ENCODE results near the gene EPB41L4A. TPM values are rescaled to one million over a fixed set of nuclear protein-coding genes. Genes with fewer than 3 reads are reported as not detected.

EPB41L4A gene
- total RNA-seq, 1 donor from 2014 or later = not detected

DNA sequence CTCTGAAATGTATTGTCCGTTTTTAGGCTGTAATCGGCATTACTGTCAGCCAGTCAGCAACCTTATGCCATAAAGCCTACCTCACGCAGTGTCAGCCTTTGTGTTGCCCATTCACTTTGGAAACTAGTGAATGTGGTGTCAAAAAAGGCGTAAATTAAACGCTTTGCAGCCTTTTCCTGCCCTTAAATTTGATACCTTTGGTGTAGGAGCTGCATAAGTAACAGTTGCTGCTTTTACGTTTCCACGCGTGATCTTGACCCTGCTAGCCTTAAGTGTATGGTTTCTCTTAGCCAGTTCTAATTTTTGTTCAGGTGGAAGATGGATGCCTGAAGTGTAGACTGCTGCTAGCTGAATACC lies 257.7 kb downstream of the EPB41L4A start:
- Mint-ChIP-seq H3K27ac (peak overlapping the region; percentile 87), H3K4me1 (ENCODE audit: low read depth) (peaks cover 30% of the 10 kb centered on the region), H3K4me3 (peak overlapping the region; percentile 93), H3K27me3 (ENCODE audit: insufficient read depth) (peaks cover 3% of the 10 kb centered on the region), H3K9me3 (no peaks in the 10 kb centered on the region), H3K36me3 (ENCODE audit: low read depth) (peaks cover 34% of the 10 kb centered on the region)
- intact Hi-C loops (cut with micrococcal nuclease) = loop anchor here (2.0 to 10.0 kb wide), 9 partner anchors 424 to 1424 kb away; partner anchors contain the start of genes DCP2, REEP5, SLC25A46 and SRP19
- DNase-seq (ENCODE audit: low spot score) = no peak

DNA sequence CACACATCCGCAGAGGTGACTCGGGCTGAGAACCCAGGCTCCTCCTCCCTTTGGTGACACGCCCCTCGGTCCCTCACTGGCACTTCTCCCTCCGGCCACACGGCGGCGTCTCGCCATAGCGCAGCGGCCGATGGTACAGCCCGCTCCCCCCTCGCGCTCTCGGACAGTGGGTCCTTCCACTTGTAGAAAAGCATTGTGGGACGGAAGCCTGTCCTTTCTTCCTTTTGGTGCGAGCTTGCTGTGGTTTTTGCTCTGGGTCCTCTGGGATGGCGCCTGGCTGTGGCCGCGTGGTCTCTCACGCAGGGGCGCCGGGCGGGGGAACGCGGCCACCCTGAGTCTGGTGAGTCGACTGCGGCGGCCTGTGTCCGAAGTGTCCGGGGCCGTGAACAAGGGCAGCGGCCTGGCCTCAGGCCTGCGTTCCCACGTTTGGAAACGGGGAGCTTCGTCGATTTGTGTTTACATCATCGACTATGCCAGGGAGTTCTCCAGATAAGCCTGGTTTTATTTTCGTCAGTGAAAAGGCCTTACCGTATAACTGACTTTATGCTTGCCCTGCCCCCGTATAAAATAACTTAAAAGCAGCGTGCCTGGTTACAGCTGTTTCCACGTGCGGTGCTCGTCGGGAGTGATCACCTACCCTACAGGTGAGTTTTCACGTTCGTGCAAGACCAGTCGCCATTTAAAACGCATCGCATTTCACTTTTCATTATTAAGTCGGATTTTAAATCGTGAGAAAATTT lies 258.3 kb downstream of the EPB41L4A start:
- peaks cover 30% of the 10 kb centered on the region for H3K4me1 Mint-ChIP-seq (ENCODE audit: low read depth)
- no peaks in the 10 kb centered on the region for H3K9me3 Mint-ChIP-seq
- H3K4me3 Mint-ChIP-seq = peak overlapping the region; percentile 93
- DNase-seq (ENCODE audit: low spot score) = peak; percentile 89
- H3K27me3 Mint-ChIP-seq (ENCODE audit: insufficient read depth) = peaks cover 3% of the 10 kb centered on the region
- peaks cover 30% of the 10 kb centered on the region for H3K36me3 Mint-ChIP-seq (ENCODE audit: low read depth)
- intact Hi-C loops (cut with micrococcal nuclease) = loop anchor here (1.0 to 10.0 kb wide), 12 partner anchors 404 to 1424 kb away; partner anchors contain the start of genes DCP2, NREP, REEP5 and SLC25A46
- H3K27ac Mint-ChIP-seq = peak overlapping the region; percentile 87

DNA sequence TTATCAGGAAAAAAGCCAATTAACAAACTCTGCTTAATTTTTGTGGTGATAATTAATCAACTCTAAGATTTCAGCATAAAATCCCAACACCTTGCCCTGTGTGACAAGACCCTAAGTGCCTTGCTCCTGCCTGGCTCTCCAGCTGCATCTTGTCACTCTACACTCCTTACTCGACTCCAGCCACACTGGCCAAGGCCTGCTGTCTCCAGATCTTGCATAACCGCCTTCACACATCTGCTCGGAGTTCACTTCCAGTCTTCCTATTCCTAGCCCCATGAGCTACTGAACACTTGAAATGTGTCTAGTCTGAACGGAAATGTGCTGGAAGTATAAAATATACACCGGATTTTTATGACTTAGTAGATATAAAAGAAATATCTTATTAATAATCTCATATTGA lies 259.6 kb downstream of the EPB41L4A start:
- Mint-ChIP-seq H3K27me3 (ENCODE audit: insufficient read depth) (peaks cover 3% of the 10 kb centered on the region), H3K4me3 (no peak overlapping the region), H3K36me3 (ENCODE audit: low read depth) (peaks cover 25% of the 10 kb centered on the region), H3K27ac (no peak overlapping the region), H3K9me3 (no peaks in the 10 kb centered on the region), H3K4me1 (ENCODE audit: low read depth) (peaks cover 36% of the 10 kb centered on the region)
- intact Hi-C loops (cut with micrococcal nuclease) = loop anchor here (10.0 kb wide), 1 partner anchor 935 kb away; the partner anchor contains the start of gene CAMK4
- no peak for DNase-seq (ENCODE audit: low spot score)

DNA sequence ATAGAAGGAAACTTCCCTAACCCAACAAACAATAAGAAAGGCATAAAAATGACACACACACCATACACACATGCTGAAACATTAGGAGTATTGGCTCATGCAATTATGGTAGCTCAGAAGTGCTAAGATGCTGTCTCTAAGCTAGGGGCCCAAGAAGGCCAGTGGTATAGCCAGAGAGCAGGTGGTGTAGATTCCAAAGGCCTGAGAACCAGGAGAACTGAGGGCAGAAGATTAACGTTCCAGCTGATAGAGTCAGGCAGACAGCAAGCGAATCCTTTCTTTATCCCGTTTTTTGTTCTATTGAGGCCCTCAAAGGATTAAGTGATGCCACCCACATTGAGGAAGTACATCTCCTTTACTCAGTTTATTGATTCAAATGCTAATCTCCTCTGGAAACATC lies 262.9 kb downstream of the EPB41L4A start:
- no peak for DNase-seq (ENCODE audit: low spot score)

DNA sequence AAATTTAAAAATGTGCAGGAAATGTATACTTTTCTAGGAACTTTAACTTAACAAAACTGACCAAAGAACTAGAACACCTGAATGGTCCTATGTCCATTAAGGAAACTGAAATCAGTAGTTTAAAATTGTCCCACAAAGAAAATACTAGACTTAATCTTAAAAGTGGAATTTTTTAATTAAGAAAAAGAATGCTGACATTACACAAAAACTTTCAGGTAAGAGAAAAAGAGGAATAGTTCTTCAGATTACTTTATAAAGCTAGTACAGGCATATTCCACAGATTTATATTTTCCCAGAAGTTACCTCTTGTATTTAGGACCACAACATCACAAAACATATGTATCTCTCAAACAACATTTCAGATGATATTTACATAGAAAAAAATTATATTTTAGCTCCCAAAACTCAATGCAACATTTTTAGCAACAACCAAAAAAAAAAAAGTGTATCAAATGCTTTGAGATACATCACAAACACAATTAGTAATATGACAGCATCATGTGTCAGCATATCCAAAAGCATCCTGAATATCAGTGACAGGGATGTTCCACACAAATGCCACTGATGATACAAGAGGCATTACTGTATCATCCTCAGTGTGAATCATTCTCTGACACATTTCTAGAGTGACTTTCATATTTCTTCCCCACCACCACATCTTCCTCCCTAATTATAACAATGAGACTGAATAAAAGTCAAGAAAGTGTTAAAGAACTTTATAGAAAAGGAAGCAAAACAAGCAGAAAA lies 264.0 kb downstream of the EPB41L4A start:
- Mint-ChIP-seq H3K4me3 (no peak overlapping the region), H3K9me3 (no peaks in the 10 kb centered on the region), H3K36me3 (ENCODE audit: low read depth) (no peaks in the 10 kb centered on the region), H3K27ac (peak overlapping the region; percentile 31), H3K4me1 (ENCODE audit: low read depth) (peaks cover 6% of the 10 kb centered on the region), H3K27me3 (ENCODE audit: insufficient read depth) (peaks cover 11% of the 10 kb centered on the region)
- DNase-seq (ENCODE audit: low spot score) = no peak
- intact Hi-C loops (cut with micrococcal nuclease) = loop anchor here (1.0 to 10.0 kb wide), 2 partner anchors 642 to 930 kb away; partner anchors contain the start of gene CAMK4

More for the DNA sequence above, 262.9 kb downstream of the EPB41L4A start:
- Mint-ChIP-seq H3K27ac (no peak overlapping the region), H3K4me3 (no peak overlapping the region), H3K9me3 (no peaks in the 10 kb centered on the region), H3K4me1 (ENCODE audit: low read depth) (peaks cover 11% of the 10 kb centered on the region), H3K36me3 (ENCODE audit: low read depth) (no peaks in the 10 kb centered on the region), H3K27me3 (ENCODE audit: insufficient read depth) (peaks cover 8% of the 10 kb centered on the region)
- intact Hi-C loops (cut with micrococcal nuclease) = loop anchor here (10.0 kb wide), 1 partner anchor 931 kb away; the partner anchor contains the start of gene CAMK4

DNA sequence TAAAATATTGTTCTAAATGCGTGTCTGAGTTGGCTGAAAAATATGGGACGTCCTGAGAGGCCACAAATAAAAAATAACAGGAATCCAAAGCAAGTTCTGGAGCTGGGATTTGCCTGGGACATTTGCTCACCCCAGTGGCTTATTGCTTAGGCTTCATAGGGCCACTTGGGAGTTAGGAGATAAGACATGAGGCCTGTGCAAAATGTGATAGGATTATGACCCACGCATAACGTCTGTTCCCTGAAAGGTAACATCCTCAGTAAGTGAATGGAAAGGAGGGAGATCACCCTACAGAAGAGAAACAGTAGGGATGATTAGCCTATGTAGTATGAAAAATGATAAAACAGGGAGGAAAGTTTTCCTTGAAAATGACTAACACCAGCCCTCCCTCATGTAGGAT lies 269.4 kb downstream of the EPB41L4A start:
- Mint-ChIP-seq H3K4me1 (ENCODE audit: low read depth) (no peaks in the 10 kb centered on the region), H3K4me3 (no peak overlapping the region), H3K36me3 (ENCODE audit: low read depth) (no peaks in the 10 kb centered on the region), H3K9me3 (no peaks in the 10 kb centered on the region), H3K27me3 (ENCODE audit: insufficient read depth) (peaks cover 7% of the 10 kb centered on the region), H3K27ac (no peak overlapping the region)
- intact Hi-C loops (cut with micrococcal nuclease) = loop anchor here (10.0 kb wide), 1 partner anchor 925 kb away; the partner anchor contains the start of gene CAMK4
- no peak for DNase-seq (ENCODE audit: low spot score)

DNA sequence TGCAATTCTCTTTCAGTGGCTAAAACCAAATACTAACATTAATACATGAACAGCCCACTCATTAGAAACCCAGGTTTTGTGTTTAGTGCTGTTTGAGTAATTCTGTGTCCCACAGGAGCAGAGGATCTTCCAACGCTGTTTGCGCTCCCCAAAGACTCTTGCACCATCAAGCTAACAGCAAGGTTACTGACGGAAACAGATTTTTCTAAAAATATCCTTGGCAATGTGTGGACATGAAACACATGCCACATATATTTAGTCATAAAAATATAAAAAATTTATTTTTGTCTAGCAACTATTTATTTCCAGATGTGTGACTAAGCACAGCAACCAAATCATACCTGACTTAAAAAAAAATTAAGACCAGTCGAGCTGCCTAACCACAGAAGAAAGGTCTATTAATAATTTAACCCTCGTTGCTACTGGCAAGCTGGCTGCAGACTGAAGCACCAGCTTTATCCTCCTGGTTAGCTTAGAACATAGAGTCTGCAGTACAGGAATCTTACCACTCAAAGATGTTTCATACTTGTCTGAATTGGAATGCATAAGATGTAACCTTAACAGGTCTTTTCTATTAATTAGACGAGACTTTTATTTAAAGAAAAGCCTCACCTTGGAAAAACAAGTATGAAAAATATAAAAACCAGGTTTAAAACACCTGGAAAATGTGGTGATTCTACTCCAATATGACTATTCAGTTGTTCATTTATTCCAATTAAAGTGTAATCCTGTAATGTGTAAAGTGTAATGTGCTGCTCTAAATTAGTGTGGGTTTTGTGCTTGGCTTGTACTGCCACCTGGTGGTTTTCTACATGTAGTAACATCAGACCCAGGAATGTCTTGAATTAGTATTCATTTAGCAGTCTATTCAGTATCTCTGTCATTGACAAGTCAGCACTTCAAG lies 272.5 kb downstream of the EPB41L4A start:
- Mint-ChIP-seq H3K27me3 (ENCODE audit: insufficient read depth) (peaks cover 6% of the 10 kb centered on the region), H3K27ac (no peak overlapping the region), H3K36me3 (ENCODE audit: low read depth) (no peaks in the 10 kb centered on the region), H3K4me1 (ENCODE audit: low read depth) (no peaks in the 10 kb centered on the region), H3K9me3 (no peaks in the 10 kb centered on the region), H3K4me3 (no peak overlapping the region)
- peak; percentile 30 for DNase-seq (ENCODE audit: low spot score)
- intact Hi-C loops (cut with micrococcal nuclease) = loop anchor here (1.0 to 2.0 kb wide), 5 partner anchors 460 to 988 kb away; no protein-coding TSS in a partner anchor

DNA sequence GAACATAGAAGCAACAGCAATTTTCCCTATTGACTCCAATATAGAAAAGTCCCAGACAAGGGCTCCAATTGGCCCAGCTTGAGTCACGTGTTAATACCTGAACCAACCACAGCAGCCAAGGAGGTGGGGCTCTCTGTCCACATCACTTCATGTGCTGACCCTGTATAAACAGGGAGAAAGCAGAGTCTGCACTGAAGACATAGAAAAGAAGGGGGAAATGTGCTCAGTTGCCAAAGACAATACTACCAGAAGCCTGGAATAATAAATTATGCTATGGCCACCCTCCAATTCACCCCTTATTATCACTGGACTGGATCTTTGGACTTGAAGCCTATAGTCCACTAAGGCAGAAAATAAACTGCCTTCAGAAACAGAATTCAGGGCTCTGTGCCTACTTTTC lies 275.4 kb downstream of the EPB41L4A start:
- intact Hi-C loops (cut with micrococcal nuclease) = no loop called here
- H3K4me3 Mint-ChIP-seq = no peak overlapping the region
- no peaks in the 10 kb centered on the region for H3K4me1 Mint-ChIP-seq (ENCODE audit: low read depth)
- no peak overlapping the region for H3K27ac Mint-ChIP-seq
- no peak for DNase-seq (ENCODE audit: low spot score)
- peaks cover 6% of the 10 kb centered on the region for H3K27me3 Mint-ChIP-seq (ENCODE audit: insufficient read depth)
- no peaks in the 10 kb centered on the region for H3K9me3 Mint-ChIP-seq
- no peaks in the 10 kb centered on the region for H3K36me3 Mint-ChIP-seq (ENCODE audit: low read depth)

DNA sequence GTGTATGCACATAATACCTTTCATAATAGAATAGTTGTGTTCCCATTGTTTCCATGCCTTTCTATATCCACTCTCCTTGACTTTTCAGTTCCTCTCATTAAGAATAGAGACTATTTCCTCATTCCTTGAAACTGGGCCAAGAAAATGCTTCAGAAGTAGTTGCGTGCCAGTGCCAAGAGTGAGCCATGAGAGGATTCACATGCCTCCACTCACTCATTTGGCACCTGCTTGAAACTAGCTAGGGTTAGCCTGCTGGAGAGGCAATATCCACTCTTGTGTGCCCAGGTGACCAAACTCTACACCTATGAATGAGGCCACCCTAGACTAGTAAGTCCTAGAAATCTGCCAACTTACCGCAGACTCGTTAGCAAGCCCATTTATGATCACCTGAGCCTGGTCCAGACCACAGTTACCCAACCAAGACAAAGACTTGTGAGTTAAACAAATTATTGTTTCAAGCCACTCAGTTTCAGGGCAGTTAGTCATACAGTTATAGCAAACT lies 276.3 kb downstream of the EPB41L4A start:
- H3K27ac Mint-ChIP-seq = no peak overlapping the region
- intact Hi-C loops (cut with micrococcal nuclease) = no loop called here
- no peak for DNase-seq (ENCODE audit: low spot score)
- H3K36me3 Mint-ChIP-seq (ENCODE audit: low read depth) = no peaks in the 10 kb centered on the region
- no peak overlapping the region for H3K4me3 Mint-ChIP-seq
- H3K4me1 Mint-ChIP-seq (ENCODE audit: low read depth) = no peaks in the 10 kb centered on the region
- H3K9me3 Mint-ChIP-seq = no peaks in the 10 kb centered on the region
- peaks cover 6% of the 10 kb centered on the region for H3K27me3 Mint-ChIP-seq (ENCODE audit: insufficient read depth)

DNA sequence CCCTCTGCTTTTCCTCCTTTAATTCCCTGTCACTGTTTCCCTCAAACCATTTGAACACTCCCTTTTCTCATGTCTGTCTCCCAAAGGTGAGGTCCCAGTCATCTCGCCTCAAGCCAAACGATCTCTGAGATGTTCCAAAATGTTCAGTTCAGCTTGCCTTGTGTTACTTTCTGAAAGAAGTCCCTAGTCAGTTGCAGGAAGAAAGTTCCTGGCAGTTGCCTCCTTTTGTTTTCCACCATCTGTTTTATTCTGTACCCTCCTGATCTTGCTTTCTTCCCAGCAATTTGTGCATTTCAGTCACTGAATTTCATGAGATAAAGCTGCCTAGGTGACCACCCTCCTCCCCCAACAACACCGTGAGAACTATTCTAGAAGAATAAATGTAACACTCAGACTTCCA lies 277.5 kb downstream of the EPB41L4A start:
- no peaks in the 10 kb centered on the region for H3K9me3 Mint-ChIP-seq
- no peak for DNase-seq (ENCODE audit: low spot score)
- H3K4me1 Mint-ChIP-seq (ENCODE audit: low read depth) = no peaks in the 10 kb centered on the region
- peaks cover 9% of the 10 kb centered on the region for H3K27me3 Mint-ChIP-seq (ENCODE audit: insufficient read depth)
- H3K36me3 Mint-ChIP-seq (ENCODE audit: low read depth) = no peaks in the 10 kb centered on the region
- intact Hi-C loops (cut with micrococcal nuclease) = no loop called here
- H3K4me3 Mint-ChIP-seq = no peak overlapping the region
- H3K27ac Mint-ChIP-seq = no peak overlapping the region

DNA sequence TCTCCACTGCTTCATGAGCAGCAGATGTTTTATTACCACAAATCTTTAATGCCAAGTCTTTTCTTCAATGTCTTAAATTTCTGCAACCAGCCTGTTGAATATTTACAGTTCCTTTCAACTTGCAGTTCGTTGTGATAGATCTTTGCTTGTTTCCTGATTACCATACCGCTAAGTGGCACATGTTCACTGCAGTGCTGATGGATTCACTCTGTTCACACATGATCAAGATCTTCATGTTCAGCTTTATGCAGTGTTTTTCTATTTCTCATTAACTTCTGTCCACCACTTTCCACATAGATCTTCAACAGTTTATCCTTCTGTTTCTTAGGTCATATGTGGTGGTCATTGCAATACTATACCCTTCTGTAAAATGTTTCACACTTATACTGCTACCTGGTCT lies 280.6 kb downstream of the EPB41L4A start:
- intact Hi-C loops (cut with micrococcal nuclease) = no loop called here
- Mint-ChIP-seq H3K36me3 (ENCODE audit: low read depth) (no peaks in the 10 kb centered on the region), H3K4me3 (no peak overlapping the region), H3K4me1 (ENCODE audit: low read depth) (no peaks in the 10 kb centered on the region), H3K27me3 (ENCODE audit: insufficient read depth) (peaks cover 8% of the 10 kb centered on the region), H3K27ac (no peak overlapping the region), H3K9me3 (no peaks in the 10 kb centered on the region)
- DNase-seq (ENCODE audit: low spot score) = no peak

DNA sequence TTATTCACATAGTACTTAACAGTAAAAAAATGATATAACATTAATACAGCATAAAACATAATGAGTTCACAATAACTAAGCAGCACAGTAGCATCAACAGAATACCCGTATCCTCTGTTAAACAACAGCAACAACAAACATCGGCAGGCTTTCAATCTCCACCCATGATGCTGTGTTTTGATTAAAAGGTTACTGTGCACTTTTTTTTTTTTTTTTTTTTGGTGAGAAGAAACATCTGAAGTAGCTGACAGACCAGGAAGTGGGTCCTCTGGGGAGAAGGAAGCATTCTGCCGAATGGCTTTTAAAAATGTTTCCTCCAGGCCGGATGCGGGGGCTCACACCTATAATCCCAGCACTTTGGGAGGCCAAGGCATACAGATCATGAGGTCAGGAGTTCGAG lies 282.3 kb downstream of the EPB41L4A start:
- no peak overlapping the region for H3K4me3 Mint-ChIP-seq
- intact Hi-C loops (cut with micrococcal nuclease) = no loop called here
- no peak overlapping the region for H3K27ac Mint-ChIP-seq
- H3K36me3 Mint-ChIP-seq (ENCODE audit: low read depth) = no peaks in the 10 kb centered on the region
- DNase-seq (ENCODE audit: low spot score) = no peak
- H3K4me1 Mint-ChIP-seq (ENCODE audit: low read depth) = no peaks in the 10 kb centered on the region
- H3K27me3 Mint-ChIP-seq (ENCODE audit: insufficient read depth) = peaks cover 7% of the 10 kb centered on the region
- no peaks in the 10 kb centered on the region for H3K9me3 Mint-ChIP-seq
